A673 (cell line): Measurements from ENCODE around the gene LCA5L.

Source experiments
- EZH2 ChIP-seq: fragments of 200-600 bp; sonication (generic); IDR thresholded peaks from 2 replicates; pipeline ENCODE4 v1.6.1; 2017; ENCODE audit warnings: borderline replicate concordance, low read depth, mild to moderate bottlenecking, mixed read lengths, antibody characterized with exemption, low read length; ENCODE audit not compliant: poor library complexity, severe bottlenecking
- TF ChIP-seq, protein P1 (sequence below): fragments of 300-800, 200-600 bp; sonication (generic); conservative IDR thresholded peaks from 2 replicates; pipeline ENCODE4 v1.5.1; 2017; ENCODE audit warnings: low read depth, mild to moderate bottlenecking, antibody characterized with exemption, low read length, moderate library complexity, mixed read lengths

- TF ChIP-seq, protein P1, sequence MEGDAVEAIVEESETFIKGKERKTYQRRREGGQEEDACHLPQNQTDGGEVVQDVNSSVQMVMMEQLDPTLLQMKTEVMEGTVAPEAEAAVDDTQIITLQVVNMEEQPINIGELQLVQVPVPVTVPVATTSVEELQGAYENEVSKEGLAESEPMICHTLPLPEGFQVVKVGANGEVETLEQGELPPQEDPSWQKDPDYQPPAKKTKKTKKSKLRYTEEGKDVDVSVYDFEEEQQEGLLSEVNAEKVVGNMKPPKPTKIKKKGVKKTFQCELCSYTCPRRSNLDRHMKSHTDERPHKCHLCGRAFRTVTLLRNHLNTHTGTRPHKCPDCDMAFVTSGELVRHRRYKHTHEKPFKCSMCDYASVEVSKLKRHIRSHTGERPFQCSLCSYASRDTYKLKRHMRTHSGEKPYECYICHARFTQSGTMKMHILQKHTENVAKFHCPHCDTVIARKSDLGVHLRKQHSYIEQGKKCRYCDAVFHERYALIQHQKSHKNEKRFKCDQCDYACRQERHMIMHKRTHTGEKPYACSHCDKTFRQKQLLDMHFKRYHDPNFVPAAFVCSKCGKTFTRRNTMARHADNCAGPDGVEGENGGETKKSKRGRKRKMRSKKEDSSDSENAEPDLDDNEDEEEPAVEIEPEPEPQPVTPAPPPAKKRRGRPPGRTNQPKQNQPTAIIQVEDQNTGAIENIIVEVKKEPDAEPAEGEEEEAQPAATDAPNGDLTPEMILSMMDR = no peak
- TF ChIP-seq EZH2 = no peak
Measured at GRCh38 chr21:39479164-39479813, 33.7 kb upstream of the LCA5L start.
